ENCODE data around the gene FRK. TPM values are rescaled to one million over a fixed set of nuclear protein-coding genes. Genes with fewer than 3 reads are reported as not detected.

FRK gene
- polyA plus RNA-seq, 1 donor (not counting 4 experiments of a cell fraction or from before 2014, with no cell fraction given) = 2.4 TPM

GRCh38 chr6:116010386-116010785, 50.3 kb downstream of the FRK start:
- Histone ChIP-seq H3K27ac (ENCODE audit: control insufficient read depth, insufficient read depth, low read length) (no peak overlapping the region), H2AFZ (ENCODE audit: control insufficient read depth, low read length) (no peak overlapping the region), H4K20me1 (ENCODE audit: control insufficient read depth, extremely low read depth, insufficient read depth, low read length) (no peaks in the 10 kb centered on the region), H3K4me3 (ENCODE audit: control insufficient read depth in 2 of 3, extremely low read depth in 1 of 3, insufficient read depth in 2 of 3, low read depth in 1 of 3, low read length in 3 of 3) (no peak overlapping the region), H3K79me2 (ENCODE audit: control insufficient read depth, insufficient read depth, low read length) (no peaks in the 10 kb centered on the region), H3K4me1 (ENCODE audit: control insufficient read depth, extremely low read depth, insufficient read depth, low read length) (peaks cover 34% of the 10 kb centered on the region), H3K27me3 (ENCODE audit: control insufficient read depth, extremely low read depth, insufficient read depth, low read length) (no peaks in the 10 kb centered on the region), H3K9ac (ENCODE audit: control insufficient read depth, extremely low read depth, insufficient read depth, low read length) (no peak overlapping the region), H3K9me1 (ENCODE audit: control insufficient read depth, extremely low read depth, insufficient read depth, low read length) (no peaks in the 10 kb centered on the region), H3K36me3 (ENCODE audit: control insufficient read depth in 2 of 2, extremely low read depth in 1 of 2, insufficient read depth in 2 of 2, low read length in 2 of 2) (no peaks in the 10 kb centered on the region), H3K4me2 (ENCODE audit: control insufficient read depth, extremely low read depth, insufficient read depth, low read depth, low read length) (no peak overlapping the region), H3K9me3 (ENCODE audit: control insufficient read depth, low read depth, low read length) (no peaks in the 10 kb centered on the region)
- TF ChIP-seq EZH2 (IDR thresholded peaks at IDR 0.05; ENCODE audit: low read length) (no peak), CTCF (optimal IDR thresholded peaks at IDR 0.05 in 1 of 3, IDR thresholded peaks at IDR 0.05 in 1 of 3, conservative IDR thresholded peaks at IDR 0.05 in 1 of 3; ENCODE audit: extremely low read depth in 1 of 3, insufficient read depth in 2 of 3, low read length in 3 of 3) (no peak)
- FAIRE-seq (no peak), DNase-seq (ENCODE audit: low read depth, low spot score) (no peak)
- dilution Hi-C loops (cut with MboI; ENCODE audit: extremely low pct_ligation_motif_present, low sequenced_read_pairs) = no loop called here

DNA sequence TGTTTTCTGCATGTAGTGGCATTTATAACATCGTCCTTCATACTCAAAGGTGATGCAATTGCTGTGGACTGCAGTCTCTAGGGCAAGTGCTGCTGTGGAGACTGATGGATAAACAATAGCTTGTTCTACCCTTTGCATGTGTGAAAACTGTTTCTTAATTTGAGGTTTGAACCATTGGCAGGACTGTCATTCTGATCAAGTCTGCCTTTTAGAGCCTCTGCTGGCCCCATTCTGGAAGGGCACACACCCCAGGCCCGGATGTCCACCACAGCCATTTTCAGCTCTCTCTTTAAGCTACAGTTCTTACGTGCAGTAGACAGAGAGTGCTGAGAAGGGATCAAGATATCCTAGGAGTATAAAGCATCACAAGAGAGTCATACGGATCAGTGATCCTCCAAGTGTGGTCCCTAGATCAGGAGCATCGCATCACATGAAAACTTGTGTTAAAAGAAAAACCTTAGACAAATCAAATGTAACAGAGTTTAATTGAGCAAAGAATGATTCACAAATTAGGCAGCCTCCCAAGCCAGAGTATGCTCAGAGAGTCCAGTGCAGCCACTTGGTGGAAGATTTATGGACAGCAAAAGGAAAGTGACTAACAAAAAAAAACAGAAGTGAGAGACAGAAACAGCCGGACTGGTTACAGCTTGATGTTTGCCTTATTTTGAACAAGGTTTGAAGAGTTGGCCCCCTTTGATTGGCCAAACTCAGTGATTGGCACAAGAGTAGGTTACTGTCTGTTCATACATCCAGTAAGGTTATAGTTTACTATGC, 52.0 kb downstream of the FRK start:
- no peaks in the 10 kb centered on the region for H3K36me3 ChIP-seq (ENCODE audit: control insufficient read depth in 2 of 2, extremely low read depth in 1 of 2, insufficient read depth in 2 of 2, low read length in 2 of 2)
- no peak overlapping the region for H2AFZ ChIP-seq (ENCODE audit: control insufficient read depth, low read length)
- FAIRE-seq (no peak), DNase-seq (ENCODE audit: low read depth, low spot score) (no peak)
- no peaks in the 10 kb centered on the region for H3K79me2 ChIP-seq (ENCODE audit: control insufficient read depth, insufficient read depth, low read length)
- no peaks in the 10 kb centered on the region for H4K20me1 ChIP-seq (ENCODE audit: control insufficient read depth, extremely low read depth, insufficient read depth, low read length)
- dilution Hi-C loops (cut with MboI; ENCODE audit: extremely low pct_ligation_motif_present, low sequenced_read_pairs) = no loop called here
- no peak overlapping the region for H3K27ac ChIP-seq (ENCODE audit: control insufficient read depth, insufficient read depth, low read length)
- peaks cover 27% of the 10 kb centered on the region for H3K4me1 ChIP-seq (ENCODE audit: control insufficient read depth, extremely low read depth, insufficient read depth, low read length)
- no peaks in the 10 kb centered on the region for H3K9me3 ChIP-seq (ENCODE audit: control insufficient read depth, low read depth, low read length)
- no peak overlapping the region for H3K4me3 ChIP-seq (ENCODE audit: control insufficient read depth in 2 of 3, extremely low read depth in 1 of 3, insufficient read depth in 2 of 3, low read depth in 1 of 3, low read length in 3 of 3)
- no peaks in the 10 kb centered on the region for H3K9me1 ChIP-seq (ENCODE audit: control insufficient read depth, extremely low read depth, insufficient read depth, low read length)
- no peak overlapping the region for H3K9ac ChIP-seq (ENCODE audit: control insufficient read depth, extremely low read depth, insufficient read depth, low read length)
- H3K27me3 ChIP-seq (ENCODE audit: control insufficient read depth, extremely low read depth, insufficient read depth, low read length) = no peaks in the 10 kb centered on the region
- H3K4me2 ChIP-seq (ENCODE audit: control insufficient read depth, extremely low read depth, insufficient read depth, low read depth, low read length) = no peak overlapping the region
- TF ChIP-seq EZH2 (IDR thresholded peaks at IDR 0.05; ENCODE audit: low read length) (no peak), CTCF (optimal IDR thresholded peaks at IDR 0.05 in 1 of 3, IDR thresholded peaks at IDR 0.05 in 1 of 3, conservative IDR thresholded peaks at IDR 0.05 in 1 of 3; ENCODE audit: extremely low read depth in 1 of 3, insufficient read depth in 2 of 3, low read length in 3 of 3) (no peak)

Data from keratinocyte (primary cell).